GM19468 (cell line): Measurements from ENCODE around the gene PIGL.
"Not testable (repeated sequence)": the region's sequence is repeated elsewhere in the genome, so short reads cannot be mapped to it uniquely, and the experiment has no call there.

Experiments used
- ATAC-seq: cut with Tn5 transposase; IDR thresholded peaks from one replicate; pipeline ENCODE4 v1.9.1; 2021; ENCODE audit warnings: mild to moderate bottlenecking, moderate library complexity, moderate number of reproducible peaks; ENCODE audit not compliant: unreplicated experiment; ENCODE audit errors: extremely low read depth

The PIGL gene

DNA sequence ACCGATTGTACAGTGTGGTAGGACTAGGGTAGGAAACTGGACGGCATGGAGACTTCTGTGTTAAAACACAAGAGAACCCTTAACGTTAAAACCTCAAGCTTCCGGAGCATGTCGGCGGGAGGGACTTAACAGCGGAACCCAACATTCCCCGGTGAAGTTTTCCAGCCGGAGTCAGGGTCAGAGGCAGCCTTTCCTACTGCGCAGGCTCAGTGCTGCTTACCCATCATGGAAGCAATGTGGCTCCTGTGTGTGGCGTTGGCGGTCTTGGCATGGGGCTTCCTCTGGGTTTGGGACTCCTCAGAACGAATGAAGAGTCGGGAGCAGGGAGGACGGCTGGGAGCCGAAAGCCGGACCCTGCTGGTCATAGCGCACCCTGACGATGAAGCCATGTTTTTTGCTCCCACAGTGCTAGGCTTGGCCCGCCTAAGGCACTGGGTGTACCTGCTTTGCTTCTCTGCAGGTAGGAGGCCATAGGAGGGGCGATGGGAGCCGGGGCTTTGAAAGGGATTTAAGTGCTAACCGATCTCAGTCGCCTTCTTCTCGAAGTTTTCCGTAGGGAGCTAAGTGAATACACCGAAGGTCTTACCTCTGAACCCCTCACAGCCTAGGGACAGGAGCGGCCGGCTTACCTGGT is at the start of gene PIGL:
TSS of gene PIGL (plus strand) at position 209 of the 634 bp plus-strand sequence. CDS start at position 226, 17 bp downstream.
- peak; percentile 23 for ATAC-seq

DNA sequence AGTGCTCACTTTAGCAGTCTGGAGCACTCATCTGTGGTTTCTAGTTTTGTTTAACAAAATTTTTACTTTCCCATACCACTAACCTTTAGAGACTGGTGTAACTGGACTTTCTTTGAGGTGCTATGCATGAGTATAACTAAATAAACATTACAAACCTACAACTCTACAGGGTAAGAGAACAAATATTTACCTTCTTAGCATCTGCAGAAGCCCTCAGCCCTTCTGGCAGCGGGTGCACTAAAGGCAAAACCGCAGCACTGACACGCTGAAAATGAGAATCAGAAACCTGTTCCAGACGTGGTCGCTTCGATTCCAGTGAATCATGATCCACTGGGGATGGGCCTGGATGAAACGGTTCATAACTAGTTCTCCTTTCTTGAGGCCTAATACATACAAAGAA is 45.4 kb upstream of the PIGL start:
- no peak for ATAC-seq

- ATAC-seq: no peak
These were observed 38.2 kb upstream of the PIGL start for GRCh38 chr17:16178836-16179235.

GRCh38 chr17:16181581-16181980 is 35.4 kb upstream of the PIGL start:
- ATAC-seq: no peak

- no peak for ATAC-seq
These were observed 29.4 kb upstream of the PIGL start for GRCh38 chr17:16187642-16188041.

GRCh38 chr17:16189791-16190348 is 27.1 kb upstream of the PIGL start:
- ATAC-seq: no peak

DNA sequence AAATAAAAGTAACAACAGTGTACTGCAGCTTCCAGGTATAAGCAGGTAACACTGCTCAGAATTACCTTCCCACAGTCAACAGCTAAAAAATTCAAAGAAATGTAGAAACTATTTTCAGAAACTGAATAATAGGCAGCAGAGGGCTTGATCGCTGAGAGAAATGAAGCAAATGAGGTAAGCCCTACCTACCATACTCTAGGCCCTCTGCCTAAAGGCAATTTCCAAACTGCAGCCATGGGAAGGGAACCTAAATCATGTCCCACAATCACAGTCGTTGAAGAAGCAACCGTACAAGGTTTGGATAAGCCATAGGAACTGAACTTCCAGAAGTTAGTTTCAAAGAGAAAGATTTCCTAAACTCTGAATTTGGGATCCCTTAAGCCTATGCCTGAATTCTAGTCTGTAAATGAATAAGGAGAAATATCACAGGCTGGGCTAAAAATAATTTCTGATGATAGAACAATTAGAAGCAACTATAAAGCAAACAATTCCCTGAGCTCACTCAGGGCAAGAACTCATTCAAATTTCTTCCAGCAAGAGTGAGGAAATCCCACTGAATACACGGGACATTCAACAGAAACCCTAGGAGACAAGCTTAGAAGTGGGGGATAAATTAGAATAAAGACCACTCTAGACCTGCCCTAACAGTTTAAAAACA is 26.2 kb upstream of the PIGL start:
- no peak for ATAC-seq

DNA sequence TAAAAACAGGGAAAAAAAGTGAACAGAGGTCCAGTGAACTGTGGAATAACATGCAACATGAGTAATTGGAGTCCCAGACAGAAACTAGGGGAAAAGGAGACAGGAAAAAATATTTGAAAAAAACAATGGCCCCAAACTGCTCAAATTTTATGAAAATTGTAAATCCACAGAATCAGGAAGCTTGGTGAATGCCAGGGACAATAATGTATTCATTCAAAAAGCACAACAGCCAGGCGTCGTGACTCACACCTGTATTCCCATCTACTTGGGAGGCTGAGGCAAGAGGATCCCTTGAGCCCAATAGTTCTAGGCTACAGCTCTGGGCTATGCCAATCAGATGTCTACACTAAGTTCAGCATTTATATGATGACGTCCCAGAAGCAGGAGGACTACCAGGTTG is 25.4 kb upstream of the PIGL start:
- ATAC-seq: no peak

DNA sequence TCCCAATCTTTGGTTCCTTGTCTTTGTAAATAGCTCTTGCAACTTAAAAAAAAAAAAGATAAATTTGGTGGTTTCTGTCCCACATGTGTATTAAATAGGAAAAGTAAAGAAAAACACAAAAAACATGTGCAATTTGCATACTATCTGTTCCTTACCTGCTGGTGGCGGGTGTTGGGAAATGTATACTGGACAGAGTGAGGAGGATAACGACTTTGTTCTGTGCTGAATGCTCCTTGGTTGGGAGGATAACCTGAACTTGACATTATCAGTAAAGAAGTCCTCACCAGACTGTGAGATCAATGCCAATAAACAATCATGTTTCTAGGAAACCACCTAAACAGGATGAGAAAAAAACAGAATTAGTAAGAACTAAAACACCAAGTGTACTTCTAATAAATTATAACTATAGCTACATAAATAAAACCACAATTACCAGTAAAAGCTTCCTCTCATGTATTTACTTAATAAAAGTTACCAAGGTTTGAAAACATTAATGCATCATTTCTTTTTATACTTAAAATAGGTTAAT is 22.6 kb upstream of the PIGL start:
- not testable (repeated sequence) for ATAC-seq

- no peak for ATAC-seq
These were observed 19.7 kb upstream of the PIGL start for GRCh38 chr17:16197276-16197675.

- ATAC-seq: no peak
These were observed 17.9 kb upstream of the PIGL start for GRCh38 chr17:16199093-16199492.

GRCh38 chr17:16201693-16202131 is 15.3 kb upstream of the PIGL start:
- not testable (repeated sequence) for ATAC-seq

- not testable (repeated sequence) for ATAC-seq
These were observed 14.2 kb upstream of the PIGL start for GRCh38 chr17:16202554-16203500.

GRCh38 chr17:16204763-16205162 is 12.2 kb upstream of the PIGL start:
- ATAC-seq: not testable (repeated sequence)

- ATAC-seq: no peak
These were observed 5.4 kb upstream of the PIGL start for GRCh38 chr17:16211590-16211989.

GRCh38 chr17:16212793-16213192 is 4.2 kb upstream of the PIGL start:
- ATAC-seq: no peak

- ATAC-seq: no peak
These were observed 2.6 kb upstream of the PIGL start for GRCh38 chr17:16214190-16215001.

- no peak for ATAC-seq
These were observed 2.1 kb upstream of the PIGL start for GRCh38 chr17:16215002-16215272.

DNA sequence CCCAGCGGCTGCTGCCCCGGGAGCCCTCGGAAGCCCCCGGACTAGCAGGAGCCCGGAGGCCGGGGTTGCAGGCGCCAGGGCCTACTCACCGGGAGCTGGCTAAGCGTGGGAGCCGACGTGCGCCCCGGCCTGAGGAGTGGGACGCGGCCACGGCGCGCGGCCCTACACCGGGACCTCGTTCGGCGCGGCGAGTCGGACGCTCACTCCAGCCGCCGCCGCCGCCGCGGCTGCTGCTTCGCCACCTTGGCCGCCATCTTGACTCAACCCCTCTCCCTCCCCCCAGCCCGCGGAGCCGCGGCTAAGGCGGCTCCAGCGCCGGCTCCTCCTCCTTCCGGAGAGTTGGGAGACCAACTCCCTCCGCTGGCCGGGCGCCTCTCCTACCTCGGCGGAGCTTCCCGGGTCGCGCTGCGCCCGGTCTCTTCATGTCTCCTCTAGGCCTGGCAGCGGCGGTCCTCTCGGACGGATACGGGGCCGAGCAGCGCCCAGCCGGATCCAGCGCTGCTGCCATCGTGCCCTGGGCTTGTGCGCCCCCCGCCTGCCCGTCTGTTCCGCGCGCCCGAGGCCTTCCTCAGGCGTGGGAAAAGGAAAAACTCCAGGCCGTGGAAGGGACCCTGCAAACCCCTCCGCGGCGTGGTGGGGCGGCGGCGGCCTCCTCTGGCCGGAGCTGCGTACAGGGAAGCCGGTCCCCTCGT is 1.6 kb upstream of the PIGL start, which contains the start of gene NCOR1:
TSS of gene NCOR1 (minus strand) at position 262 of the 692 bp plus-strand sequence. CDS start 20,965 bp downstream, outside the sequence.
- peak; percentile 42 for ATAC-seq
